GM23248 (cell line): ENCODE measurements around the gene P2RX7.

Source experiments
- EZH2 ChIP-seq: fragments of 200-600 bp; sonication (generic); IDR thresholded peaks from 2 replicates; pipeline ENCODE4 v1.6.1; 2018; ENCODE audit warnings: antibody characterized with exemption, mild to moderate bottlenecking; ENCODE audit not compliant: insufficient read depth, poor library complexity, severe bottlenecking
- EZH2phosphoT487 ChIP-seq: fragments of 200-600 bp; sonication (generic); IDR thresholded peaks from 2 replicates; pipeline ENCODE4 v1.6.1; 2018; ENCODE audit warnings: antibody characterized with exemption, moderate library complexity, mild to moderate bottlenecking, low read depth; ENCODE audit not compliant: insufficient read depth

DNA sequence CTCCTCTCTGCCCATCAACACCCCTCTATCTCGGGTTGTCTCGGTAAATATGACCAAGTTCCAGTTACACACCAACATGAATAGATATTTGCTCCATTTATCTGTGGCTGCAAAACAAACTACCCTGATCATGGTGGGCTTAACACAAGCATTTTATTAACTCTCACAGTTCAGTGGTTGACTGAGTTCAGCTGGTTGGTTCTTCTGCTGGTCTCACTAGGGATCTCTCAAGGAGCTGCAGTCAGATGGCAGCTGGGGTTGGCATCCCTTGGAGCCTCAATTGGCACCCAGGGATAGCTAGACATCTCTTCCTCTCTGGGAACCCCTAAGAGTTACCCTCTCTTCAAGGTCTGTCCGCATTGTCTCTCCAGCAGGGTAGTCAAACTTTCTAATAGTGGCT lies 25.4 kb downstream of the P2RX7 start:
- TF ChIP-seq EZH2 (no peak), EZH2phosphoT487 (no peak)
